Measurements from ENCODE around the gene TRPV3.

TRPV3 gene

DNA sequence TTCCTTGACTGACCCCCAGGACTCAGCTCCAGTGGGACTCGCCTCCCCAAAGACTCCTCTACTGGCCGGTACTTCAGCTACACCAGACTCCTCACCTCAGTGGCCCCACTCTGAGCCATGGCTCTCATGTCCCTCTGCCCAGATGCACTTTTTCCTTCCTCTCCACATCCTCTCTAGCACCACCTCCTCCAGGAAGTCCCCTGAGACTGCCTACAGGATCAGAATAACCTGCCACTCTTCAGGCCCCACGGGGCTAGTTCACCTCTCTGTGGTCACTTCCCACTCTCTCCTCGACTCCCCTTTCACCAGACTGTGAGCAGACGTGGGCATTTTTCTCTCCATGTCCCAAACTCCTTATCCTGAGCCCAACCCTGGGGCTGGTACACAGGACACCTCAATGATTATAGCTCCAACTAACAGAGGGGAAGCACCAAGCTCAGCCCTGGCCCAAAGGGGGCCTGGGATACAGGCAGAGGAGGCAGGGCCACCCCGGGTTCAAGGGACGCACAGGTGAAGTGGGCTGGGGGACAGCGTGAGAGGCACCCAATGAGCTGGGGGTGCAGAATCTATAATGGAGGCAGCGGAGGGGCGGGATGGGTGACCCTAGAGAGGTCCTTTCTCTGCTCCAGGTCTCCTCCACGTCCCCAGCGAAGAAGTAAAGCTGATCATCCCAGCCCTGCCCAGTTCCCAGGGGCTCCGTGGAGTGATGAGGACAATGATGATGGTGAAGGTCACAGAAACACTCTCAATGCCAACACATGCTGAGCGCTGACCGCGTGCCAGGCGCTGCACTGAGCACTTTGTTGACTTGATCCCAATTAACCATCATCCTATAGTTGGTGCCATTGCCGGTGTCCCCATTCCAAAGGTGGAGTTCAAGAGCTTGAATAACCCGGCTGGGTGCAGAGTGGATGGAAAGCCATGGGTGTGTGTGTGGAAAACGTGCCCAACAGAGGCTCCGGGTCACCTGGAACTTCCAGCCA is 3.9 kb downstream of the TRPV3 start:
- TF ChIP-seq, protein P1, sequence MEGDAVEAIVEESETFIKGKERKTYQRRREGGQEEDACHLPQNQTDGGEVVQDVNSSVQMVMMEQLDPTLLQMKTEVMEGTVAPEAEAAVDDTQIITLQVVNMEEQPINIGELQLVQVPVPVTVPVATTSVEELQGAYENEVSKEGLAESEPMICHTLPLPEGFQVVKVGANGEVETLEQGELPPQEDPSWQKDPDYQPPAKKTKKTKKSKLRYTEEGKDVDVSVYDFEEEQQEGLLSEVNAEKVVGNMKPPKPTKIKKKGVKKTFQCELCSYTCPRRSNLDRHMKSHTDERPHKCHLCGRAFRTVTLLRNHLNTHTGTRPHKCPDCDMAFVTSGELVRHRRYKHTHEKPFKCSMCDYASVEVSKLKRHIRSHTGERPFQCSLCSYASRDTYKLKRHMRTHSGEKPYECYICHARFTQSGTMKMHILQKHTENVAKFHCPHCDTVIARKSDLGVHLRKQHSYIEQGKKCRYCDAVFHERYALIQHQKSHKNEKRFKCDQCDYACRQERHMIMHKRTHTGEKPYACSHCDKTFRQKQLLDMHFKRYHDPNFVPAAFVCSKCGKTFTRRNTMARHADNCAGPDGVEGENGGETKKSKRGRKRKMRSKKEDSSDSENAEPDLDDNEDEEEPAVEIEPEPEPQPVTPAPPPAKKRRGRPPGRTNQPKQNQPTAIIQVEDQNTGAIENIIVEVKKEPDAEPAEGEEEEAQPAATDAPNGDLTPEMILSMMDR (IDR thresholded peaks at IDR 0.05; ENCODE audit: low read depth, low read length): no peak
- DNase-seq (ENCODE audit: extremely low read depth, low read depth): no peak

DNA sequence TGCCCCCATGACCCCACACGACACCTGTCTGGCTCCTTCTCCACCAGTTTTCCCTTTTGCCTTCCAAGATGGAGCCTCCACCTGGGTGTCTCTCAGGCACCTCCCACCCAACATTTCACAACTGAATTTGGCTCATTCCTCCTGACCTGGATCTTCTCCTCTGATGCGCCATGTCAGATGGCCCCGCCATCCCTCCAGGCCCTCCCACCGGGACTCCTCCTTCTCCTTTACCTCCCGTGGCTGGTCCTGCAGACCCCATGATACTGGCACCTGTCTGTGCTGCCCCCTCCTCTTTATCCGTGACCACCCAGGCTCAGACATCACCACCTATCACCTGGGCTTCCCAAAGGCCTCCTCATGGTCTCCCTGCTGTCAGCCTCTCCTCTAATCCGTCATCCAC is 4.7 kb downstream of the TRPV3 start:
- no peak for DNase-seq (ENCODE audit: extremely low read depth, low read depth)
- TF ChIP-seq, protein P1 (IDR thresholded peaks at IDR 0.05; ENCODE audit: low read depth, low read length): no peak

DNA sequence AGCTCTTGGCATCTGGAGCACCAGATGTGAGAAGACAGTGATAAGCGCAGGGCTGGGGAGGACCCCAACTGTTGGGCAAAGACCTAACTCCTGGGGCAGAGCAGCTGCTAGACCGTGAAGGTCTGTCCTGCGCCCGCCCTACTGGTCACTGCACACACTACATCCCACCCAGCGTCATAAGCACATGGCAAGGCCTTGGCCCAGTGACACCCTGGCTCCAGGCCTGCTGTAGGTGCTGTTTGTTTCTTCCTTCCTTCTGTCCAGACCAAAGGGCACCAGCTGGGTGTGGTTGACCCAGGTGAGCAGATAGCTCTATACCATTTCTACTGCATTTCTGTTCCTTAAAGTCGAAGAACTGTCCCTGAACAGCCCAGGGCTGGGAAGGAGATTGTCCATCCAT is 6.4 kb downstream of the TRPV3 start:
- TF ChIP-seq, protein P1 (IDR thresholded peaks at IDR 0.05; ENCODE audit: low read depth, low read length): no peak
- DNase-seq (ENCODE audit: extremely low read depth, low read depth): no peak

DNA sequence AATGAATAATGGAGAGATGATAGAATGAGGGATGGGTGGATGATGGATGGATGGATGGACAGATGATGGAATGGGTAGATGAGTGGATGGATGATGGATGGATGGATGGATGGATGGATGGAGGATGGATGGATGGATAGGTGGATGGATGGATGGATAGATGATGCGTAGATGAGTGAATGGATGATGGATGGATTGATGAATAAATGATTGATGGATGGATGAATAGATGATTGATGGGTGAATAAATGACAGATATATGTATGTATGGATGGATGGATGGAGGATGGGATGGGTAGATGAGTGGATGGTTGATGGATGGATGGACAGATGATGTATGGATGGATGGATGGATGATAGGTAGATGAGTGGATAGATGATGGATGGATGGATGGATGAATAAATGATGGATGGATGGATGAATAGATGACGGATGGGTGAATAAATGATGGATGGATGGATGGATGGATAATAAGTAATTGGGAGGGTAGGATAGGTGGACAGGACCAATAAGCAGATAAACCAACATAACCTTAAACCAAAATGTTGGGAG is 7.9 kb downstream of the TRPV3 start:
- TF ChIP-seq, protein P1 (IDR thresholded peaks at IDR 0.05; ENCODE audit: low read depth, low read length): no peak
- no peak for DNase-seq (ENCODE audit: extremely low read depth, low read depth)

DNA sequence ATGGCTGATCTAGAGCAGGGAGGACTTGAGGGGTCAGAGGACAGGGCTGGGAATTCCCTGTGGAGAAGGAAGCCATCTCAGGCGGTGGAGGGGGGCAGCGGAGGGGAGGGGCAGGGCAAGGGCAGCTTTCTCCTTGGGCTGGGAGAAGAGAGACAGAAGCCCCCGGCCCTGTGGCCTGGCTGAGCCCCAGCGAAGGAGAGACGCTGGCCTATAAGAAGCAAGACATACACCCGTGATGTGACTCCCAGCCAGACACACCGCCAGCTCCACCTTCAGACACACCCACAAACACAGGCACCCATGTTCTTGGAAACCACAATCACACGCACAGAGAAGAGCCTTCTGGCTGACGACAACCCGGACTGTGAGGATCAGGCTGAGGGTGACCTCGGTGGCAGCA is 10.0 kb downstream of the TRPV3 start:
- TF ChIP-seq, protein P1 (IDR thresholded peaks at IDR 0.05; ENCODE audit: low read depth, low read length): no peak
- no peak for DNase-seq (ENCODE audit: extremely low read depth, low read depth)

DNA sequence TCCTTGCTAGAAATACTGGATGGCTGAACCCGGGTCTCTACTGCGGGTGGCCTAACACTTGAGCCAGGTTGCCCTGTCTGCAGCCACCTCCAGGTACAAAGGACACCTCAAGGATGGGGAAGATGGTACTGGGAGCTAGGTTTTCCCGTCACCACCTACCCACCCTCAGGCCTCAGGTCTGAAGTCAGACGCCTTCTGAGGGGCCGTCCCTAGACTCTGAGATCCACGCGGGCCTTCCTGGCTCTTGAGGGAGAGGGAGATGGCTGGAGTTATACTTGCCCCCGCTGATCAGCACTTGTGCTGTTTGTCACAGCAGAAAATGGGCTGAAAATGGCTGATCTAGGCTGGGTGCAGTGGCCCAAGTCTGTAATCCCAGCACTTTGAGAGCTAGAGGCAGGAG is 10.6 kb downstream of the TRPV3 start:
- TF ChIP-seq, protein P1 (IDR thresholded peaks at IDR 0.05; ENCODE audit: low read depth, low read length): no peak
- DNase-seq (ENCODE audit: extremely low read depth, low read depth): no peak

DNA sequence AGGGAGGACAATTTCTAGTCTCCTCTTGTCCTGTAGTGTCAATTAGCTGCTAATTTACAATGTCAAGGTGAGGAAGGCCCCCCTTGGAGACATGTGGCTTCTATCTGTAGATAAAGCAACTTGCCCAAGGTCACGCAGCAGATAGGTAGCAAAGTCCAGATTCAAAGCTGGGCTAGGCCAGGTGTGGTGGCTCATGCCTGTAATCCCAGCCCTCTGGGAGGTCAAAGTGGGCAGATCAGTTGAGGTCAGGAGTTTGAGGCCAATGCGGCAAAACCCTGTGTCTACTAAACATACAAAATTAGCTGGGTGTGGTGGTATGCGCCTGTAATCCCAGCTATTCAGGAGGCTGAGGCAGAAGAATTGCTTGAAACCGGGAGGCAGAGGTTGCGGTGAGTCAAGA is 11.1 kb downstream of the TRPV3 start:
- no peak for DNase-seq (ENCODE audit: extremely low read depth, low read depth)
- TF ChIP-seq, protein P1 (IDR thresholded peaks at IDR 0.05; ENCODE audit: low read depth, low read length): no peak
